Smooth muscle cell (in vitro differentiated cells): ENCODE results near the gene WDR88. TPM values are rescaled to one million over a fixed set of nuclear protein-coding genes. Genes with fewer than 3 reads are reported as not detected.

Experiments
- DNase-seq: peaks from one replicate; lab custom pipeline; 2025; ENCODE audit not compliant: unreplicated experiment; lab: John Stamatoyannopoulos, UW
- H2AFZ ChIP-seq: fragments of 200-600 bp; sonication (generic); 2 replicates; pipeline ENCODE4 v1.6.0; 2016; ENCODE audit warnings: antibody characterized with exemption, low read depth, mild to moderate bottlenecking
- H3F3A ChIP-seq: fragments of 200-600 bp; sonication (generic); 2 replicates; pipeline ENCODE4 v1.6.0; 2017; ENCODE audit warnings: antibody characterized with exemption, low read depth
- H3K27ac ChIP-seq: fragments of 200-600 bp; sonication (generic); 2 replicates; pipeline ENCODE4 v1.5.1; 2016; ENCODE audit warnings: low read depth, mild to moderate bottlenecking
- H3K27me3 ChIP-seq: fragments of 200-600 bp; sonication (generic); 2 replicates; pipeline ENCODE4 v1.6.1; 2016; ENCODE audit warnings: low read depth, mild to moderate bottlenecking
- H3K36me3 ChIP-seq: fragments of 200-600 bp; sonication (generic); 2 replicates; pipeline ENCODE4 v1.5.1; 2016; ENCODE audit warnings: low read depth
- H3K4me1 ChIP-seq: fragments of 200-600 bp; sonication (generic); 2 replicates; pipeline ENCODE4 v1.5.1; 2016; ENCODE audit warnings: low read depth
- H3K4me2 ChIP-seq: fragments of 200-600 bp; sonication (generic); 2 replicates; pipeline ENCODE4 v1.6.0; 2016; ENCODE audit warnings: mild to moderate bottlenecking
- H3K4me3 ChIP-seq: fragments of 200-600 bp; sonication (generic); 2 replicates; pipeline ENCODE4 v1.5.1; 2016; ENCODE audit warnings: mild to moderate bottlenecking
- H3K79me2 ChIP-seq: fragments of 200-600 bp; sonication (generic); 2 replicates; pipeline ENCODE4 v1.6.0; 2016; ENCODE audit warnings: low read depth, mild to moderate bottlenecking
- H3K9ac ChIP-seq: fragments of 200-600 bp; sonication (generic); 2 replicates; pipeline ENCODE4 v1.6.0; 2016; ENCODE audit warnings: low read depth
- H3K9me3 ChIP-seq: fragments of 200-600 bp; sonication (generic); replicated peaks from 2 replicates; pipeline ENCODE4 v1.5.1; 2016; ENCODE audit warnings: low read depth
- H4K20me1 ChIP-seq: fragments of 200-600 bp; sonication (generic); 2 replicates; pipeline ENCODE4 v1.6.0; 2016; ENCODE audit warnings: low read depth
- WGBS: methylation state at CpG from one replicate; pipeline ENCODE4 v1.1.7; 2016; ENCODE audit warnings: low lambda C conversion rate; 5-methylcytosine and 5-hydroxymethylcytosine counted together
- polyA plus RNA-seq: library from polyadenylated mRNA; unstranded; fragments of >200 nt; fragmentation: Nextera tagmentation; extraction: Ambion mirVana; gene quantifications from 2 replicates; pipeline ENCODE4 v1.2.1, GENCODE V29; 2016
- total RNA-seq: library from RNA; depleted of rRNA; stranded (reverse); fragments of >200 nt; gene quantifications from 2 replicates; pipeline ENCODE4 v1.2.3, GENCODE V29; 2014
- TF ChIP-seq, protein P1 (sequence below): fragments of 200-600 bp; sonication (generic); IDR thresholded peaks from 2 replicates; pipeline ENCODE4 v1.5.1; 2017; ENCODE audit warnings: borderline replicate concordance, mild to moderate bottlenecking, antibody characterized with exemption; ENCODE audit not compliant: insufficient read depth, poor library complexity, severe bottlenecking

The WDR88 gene
- total and polyA plus RNA-seq, 2 experiments from 2014 or later, result not detected

- WGBS, result 92% methylated on average over 14 of the region's 15 CpGs
- H2AFZ ChIP-seq, result no peak overlapping the region
Measured at GRCh38 chr19:33132425-33132824, 511 bp downstream of the WDR88 start.

GRCh38 chr19:33133438-33134031 lies 1.6 kb downstream of the WDR88 start:
- Histone ChIP-seq H3K4me2 (no peak overlapping the region), H3K4me3 (no peak overlapping the region), H3K27me3 (no peaks in the 10 kb centered on the region), H3F3A (no peaks in the 10 kb centered on the region), H3K36me3 (no peaks in the 10 kb centered on the region), H4K20me1 (no peaks in the 10 kb centered on the region), H3K4me1 (no peaks in the 10 kb centered on the region), H3K9me3 (no peaks in the 10 kb centered on the region), H3K27ac (no peak overlapping the region), H3K9ac (no peak overlapping the region), H2AFZ (no peak overlapping the region), H3K79me2 (no peaks in the 10 kb centered on the region)
- DNase-seq, result no peak
- WGBS, result 80% methylated on average over 13 of the region's 13 CpGs
- TF ChIP-seq, protein P1, sequence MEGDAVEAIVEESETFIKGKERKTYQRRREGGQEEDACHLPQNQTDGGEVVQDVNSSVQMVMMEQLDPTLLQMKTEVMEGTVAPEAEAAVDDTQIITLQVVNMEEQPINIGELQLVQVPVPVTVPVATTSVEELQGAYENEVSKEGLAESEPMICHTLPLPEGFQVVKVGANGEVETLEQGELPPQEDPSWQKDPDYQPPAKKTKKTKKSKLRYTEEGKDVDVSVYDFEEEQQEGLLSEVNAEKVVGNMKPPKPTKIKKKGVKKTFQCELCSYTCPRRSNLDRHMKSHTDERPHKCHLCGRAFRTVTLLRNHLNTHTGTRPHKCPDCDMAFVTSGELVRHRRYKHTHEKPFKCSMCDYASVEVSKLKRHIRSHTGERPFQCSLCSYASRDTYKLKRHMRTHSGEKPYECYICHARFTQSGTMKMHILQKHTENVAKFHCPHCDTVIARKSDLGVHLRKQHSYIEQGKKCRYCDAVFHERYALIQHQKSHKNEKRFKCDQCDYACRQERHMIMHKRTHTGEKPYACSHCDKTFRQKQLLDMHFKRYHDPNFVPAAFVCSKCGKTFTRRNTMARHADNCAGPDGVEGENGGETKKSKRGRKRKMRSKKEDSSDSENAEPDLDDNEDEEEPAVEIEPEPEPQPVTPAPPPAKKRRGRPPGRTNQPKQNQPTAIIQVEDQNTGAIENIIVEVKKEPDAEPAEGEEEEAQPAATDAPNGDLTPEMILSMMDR, result no peak

More at GRCh38 chr19:33132425-33132824, 511 bp downstream of the WDR88 start:
- H4K20me1 ChIP-seq, result no peaks in the 10 kb centered on the region
- no peaks in the 10 kb centered on the region for H3K4me1 ChIP-seq
- no peaks in the 10 kb centered on the region for H3F3A ChIP-seq
- H3K4me3 ChIP-seq, result no peak overlapping the region
- H3K36me3 ChIP-seq, result no peaks in the 10 kb centered on the region
- no peak overlapping the region for H3K27ac ChIP-seq
- TF ChIP-seq, protein P1, result peak; percentile 13
- no peaks in the 10 kb centered on the region for H3K9me3 ChIP-seq
- no peaks in the 10 kb centered on the region for H3K79me2 ChIP-seq
- no peaks in the 10 kb centered on the region for H3K27me3 ChIP-seq
- no peak for DNase-seq
- no peak overlapping the region for H3K4me2 ChIP-seq
- H3K9ac ChIP-seq, result no peak overlapping the region

GRCh38 chr19:33134571-33135041 lies 2.7 kb downstream of the WDR88 start:
- Histone ChIP-seq H3K9me3 (no peaks in the 10 kb centered on the region), H3K36me3 (no peaks in the 10 kb centered on the region), H2AFZ (no peak overlapping the region), H3K9ac (no peak overlapping the region), H3K4me3 (no peak overlapping the region), H3K27me3 (no peaks in the 10 kb centered on the region), H3F3A (no peaks in the 10 kb centered on the region), H3K79me2 (no peaks in the 10 kb centered on the region), H3K27ac (no peak overlapping the region), H4K20me1 (no peaks in the 10 kb centered on the region), H3K4me2 (no peak overlapping the region), H3K4me1 (no peaks in the 10 kb centered on the region)
- 37% methylated on average over 12 of the region's 38 CpGs for WGBS
- no peak for DNase-seq
- TF ChIP-seq, protein P1, result no peak

- H4K20me1 ChIP-seq, result no peaks in the 10 kb centered on the region
- 57% methylated on average over 4 of the region's 4 CpGs for WGBS
- TF ChIP-seq, protein P1, result no peak
- H3K4me3 ChIP-seq, result no peak overlapping the region
- H3K36me3 ChIP-seq, result no peaks in the 10 kb centered on the region
- no peaks in the 10 kb centered on the region for H3K27me3 ChIP-seq
- H3F3A ChIP-seq, result no peaks in the 10 kb centered on the region
- no peak overlapping the region for H3K9ac ChIP-seq
- DNase-seq, result no peak
- H3K9me3 ChIP-seq, result no peaks in the 10 kb centered on the region
- H3K4me1 ChIP-seq, result no peaks in the 10 kb centered on the region
- no peak overlapping the region for H3K4me2 ChIP-seq
- no peak overlapping the region for H3K27ac ChIP-seq
- no peak overlapping the region for H2AFZ ChIP-seq
- H3K79me2 ChIP-seq, result no peaks in the 10 kb centered on the region
Measured at GRCh38 chr19:33139165-33139564, 7.3 kb downstream of the WDR88 start.
